ENCODE results near the gene SPG7.

SPG7 gene

DNA sequence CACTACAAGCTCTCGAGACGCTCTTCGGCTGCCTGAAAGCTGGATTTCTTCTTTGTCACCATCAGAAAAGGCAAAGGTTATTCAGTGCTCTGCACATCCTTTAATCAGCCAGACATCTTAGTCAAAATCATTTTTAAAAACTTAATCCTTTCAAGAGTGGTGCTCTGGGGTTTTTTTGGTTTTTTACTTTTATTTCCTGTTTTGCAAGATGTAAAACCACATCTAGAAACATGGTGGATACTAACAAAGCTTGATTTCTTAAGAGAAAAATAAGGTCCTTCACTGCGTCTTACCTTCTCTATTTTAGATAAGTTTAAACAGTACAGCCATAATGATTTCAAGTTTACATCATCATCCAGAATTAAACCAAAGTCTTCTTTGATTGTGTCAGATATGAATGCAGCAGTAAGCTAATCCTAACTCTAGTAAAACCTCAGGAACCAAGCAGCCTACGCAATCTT, 24.1 kb upstream of the SPG7 start:
- H3K4me3 ChIP-seq (ENCODE audit: low read depth, low read length): no peak overlapping the region
- no peaks in the 10 kb centered on the region for H3K27me3 ChIP-seq
- no peak for DNase-seq
- peaks cover 5% of the 10 kb centered on the region for H3K4me1 ChIP-seq
- peaks cover 23% of the 10 kb centered on the region for H3K36me3 ChIP-seq
- no peak for TF ChIP-seq CTCF (IDR thresholded peaks at IDR 0.05; ENCODE audit: low read depth, low read length)
- H3K9me3 ChIP-seq: no peaks in the 10 kb centered on the region

GRCh38 chr16:89484923-89485679, 23.1 kb upstream of the SPG7 start:
- no peak for TF ChIP-seq CTCF (IDR thresholded peaks at IDR 0.05; ENCODE audit: low read depth, low read length)
- Histone ChIP-seq H3K4me1 (peaks cover 5% of the 10 kb centered on the region), H3K4me3 (ENCODE audit: low read depth, low read length) (no peak overlapping the region), H3K9me3 (no peaks in the 10 kb centered on the region), H3K27me3 (no peaks in the 10 kb centered on the region), H3K36me3 (peaks cover 23% of the 10 kb centered on the region)
- DNase-seq: no peak

DNA sequence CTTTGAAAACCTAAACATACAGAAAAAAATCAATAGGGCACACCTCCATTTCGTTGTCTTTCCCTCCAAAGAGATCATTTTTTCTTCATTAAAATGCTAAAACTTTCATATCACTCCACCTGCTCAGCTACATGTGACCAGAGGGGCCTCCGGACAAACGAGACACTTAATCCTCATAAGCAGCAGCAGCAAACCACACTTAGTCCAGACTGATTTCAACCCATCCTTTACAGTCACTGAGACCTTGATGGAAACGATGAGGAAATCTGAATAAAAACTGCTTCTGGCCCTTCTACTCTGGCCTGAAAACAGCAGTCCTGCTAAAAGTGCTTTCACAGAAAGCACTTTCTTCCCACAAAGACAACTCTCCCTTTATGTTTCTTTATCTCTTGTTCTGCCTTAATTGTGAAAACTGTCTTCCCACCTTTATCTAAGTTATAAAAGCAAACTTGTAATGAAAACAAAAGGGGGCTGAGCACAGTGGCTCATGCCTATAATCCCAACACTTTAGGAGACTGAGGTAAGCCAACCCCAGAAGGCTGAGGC, 22.4 kb upstream of the SPG7 start:
- peaks cover 22% of the 10 kb centered on the region for H3K36me3 ChIP-seq
- DNase-seq: no peak
- H3K9me3 ChIP-seq: no peaks in the 10 kb centered on the region
- no peak overlapping the region for H3K4me3 ChIP-seq (ENCODE audit: low read depth, low read length)
- H3K27me3 ChIP-seq: no peaks in the 10 kb centered on the region
- H3K4me1 ChIP-seq: peaks cover 5% of the 10 kb centered on the region
- TF ChIP-seq CTCF (IDR thresholded peaks at IDR 0.05; ENCODE audit: low read depth, low read length): no peak

GRCh38 chr16:89489040-89489897, 18.9 kb upstream of the SPG7 start:
- peaks cover 12% of the 10 kb centered on the region for H3K36me3 ChIP-seq
- peak; percentile 84 for DNase-seq
- peaks cover 9% of the 10 kb centered on the region; the same call in 1 of the 2 replicates for H3K4me1 ChIP-seq
- H3K27me3 ChIP-seq: no peaks in the 10 kb centered on the region
- no peak for TF ChIP-seq CTCF (IDR thresholded peaks at IDR 0.05; ENCODE audit: low read depth, low read length)
- H3K9me3 ChIP-seq: no peaks in the 10 kb centered on the region
- H3K4me3 ChIP-seq (ENCODE audit: low read depth, low read length): peak overlapping the region; percentile 82

DNA sequence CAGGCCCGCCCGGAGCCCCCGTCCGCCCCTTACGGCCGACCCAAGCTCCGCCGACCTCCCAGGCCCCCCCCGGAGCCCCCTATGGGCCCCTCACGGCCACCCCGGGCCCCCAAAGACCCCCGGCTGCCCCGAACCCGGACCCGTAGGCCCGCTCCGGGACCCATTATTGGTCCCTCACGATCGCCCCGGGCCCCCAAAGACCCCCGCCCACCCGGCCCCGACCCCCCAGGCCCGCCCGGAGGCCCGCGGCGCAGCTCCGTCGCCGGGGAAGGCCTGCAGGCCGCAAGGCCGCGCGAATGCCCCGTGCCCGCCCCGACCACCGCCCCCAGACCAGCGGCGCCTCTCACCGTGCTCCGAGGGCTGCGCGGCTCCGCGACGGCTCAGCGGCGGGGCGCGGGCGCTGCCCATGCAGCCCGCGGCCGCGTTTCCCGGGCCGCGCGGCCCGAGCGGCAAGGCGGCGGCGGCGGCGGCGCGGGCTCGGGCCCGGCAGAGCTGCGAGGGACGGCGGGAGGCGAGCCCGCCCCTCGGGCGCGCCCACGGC, 18.2 kb upstream of the SPG7 start:
- peak overlapping the region; percentile 82 for H3K4me3 ChIP-seq (ENCODE audit: low read depth, low read length)
- H3K27me3 ChIP-seq: no peaks in the 10 kb centered on the region
- H3K4me1 ChIP-seq: peaks cover 6% of the 10 kb centered on the region; the same call in 1 of the 2 replicates
- DNase-seq: no peak
- no peaks in the 10 kb centered on the region for H3K9me3 ChIP-seq
- H3K36me3 ChIP-seq: peaks cover 12% of the 10 kb centered on the region
- TF ChIP-seq CTCF (IDR thresholded peaks at IDR 0.05; ENCODE audit: low read depth, low read length): no peak

All from BE2C (cell line).